DOHH2 (cell line): ENCODE data around the gene GALNT9.

Experiments used
- CTCF ChIP-seq: fragments of 200-600 bp; sonication (generic); IDR thresholded peaks from one replicate; pipeline ENCODE4 v1.5.1; 2014; ENCODE audit warnings: antibody characterized with exemption, mild to moderate bottlenecking, low read depth, low read length; ENCODE audit not compliant: poor library complexity, severe bottlenecking
- EZH2phosphoT487 ChIP-seq: fragments of 200-600 bp; sonication (generic); IDR thresholded peaks from 2 replicates; pipeline ENCODE4 v1.6.1; 2017; ENCODE audit warnings: borderline replicate concordance, mild to moderate bottlenecking, antibody characterized with exemption, low read length, moderate library complexity, mixed read lengths

GRCh38 chr12:132244724-132245295 lies 84.6 kb downstream of the GALNT9 start:
- TF ChIP-seq CTCF (no peak), EZH2phosphoT487 (no peak)
